Skeletal muscle tissue (tissue), 4 donors: ENCODE measurements around the gene GPR34. TPM values are rescaled to one million over a fixed set of nuclear protein-coding genes. Genes with fewer than 3 reads are reported as not detected.
"Not testable (repeated sequence)": the region's sequence is repeated elsewhere in the genome, so short reads cannot be mapped to it uniquely, and the experiment has no call there.

Experiments used
- H3K27ac ChIP-seq: one replicate; pipeline ENCODE4 v1.7.0; 2013; ENCODE audit warnings: mild to moderate bottlenecking, low read depth, low read length, inconsistent platforms
- H3K27me3 ChIP-seq, 3 donors: one replicate each; pipeline ENCODE4 v1.7.0; 2013; ENCODE audit warnings: low read length in 3 of 3; ENCODE audit not compliant: control insufficient read depth in 3 of 3, insufficient read depth in 3 of 3
- H3K36me3 ChIP-seq, 3 donors: one replicate each; pipeline ENCODE4 v1.7.0; 2013; ENCODE audit warnings: low read length in 3 of 3; ENCODE audit not compliant: control insufficient read depth in 3 of 3, insufficient read depth in 3 of 3
- H3K4me1 ChIP-seq, 3 donors: one replicate each; pipeline ENCODE4 v1.7.0; 2013; ENCODE audit warnings: low read length in 3 of 3, mild to moderate bottlenecking in 3 of 3; ENCODE audit not compliant: control insufficient read depth in 3 of 3, insufficient read depth in 3 of 3
- H3K4me3 ChIP-seq, 3 donors: one replicate each; pipeline ENCODE4 v1.7.0; 2013; ENCODE audit warnings: low read length in 3 of 3
- H3K9ac ChIP-seq, 3 donors: one replicate each; pipeline ENCODE4 v1.7.0; 2013; ENCODE audit warnings: low read length in 3 of 3, mild to moderate bottlenecking in 3 of 3, moderate library complexity in 2 of 3, low read depth in 1 of 3
- H3K9me3 ChIP-seq, 3 donors: one replicate each; pipeline ENCODE4 v1.7.0; 2013; ENCODE audit warnings: low read length in 3 of 3; ENCODE audit not compliant: control insufficient read depth in 3 of 3
- total RNA-seq: library from RNA; depleted of rRNA; stranded (reverse); fragments of >200 nt; gene quantifications from one replicate; pipeline ENCODE4 v1.2.3, GENCODE V29; 2014
- donor health status: Osteomylitis.

The GPR34 gene
- total RNA-seq, 1 donor from 2014 or later = 13.6 TPM

DNA sequence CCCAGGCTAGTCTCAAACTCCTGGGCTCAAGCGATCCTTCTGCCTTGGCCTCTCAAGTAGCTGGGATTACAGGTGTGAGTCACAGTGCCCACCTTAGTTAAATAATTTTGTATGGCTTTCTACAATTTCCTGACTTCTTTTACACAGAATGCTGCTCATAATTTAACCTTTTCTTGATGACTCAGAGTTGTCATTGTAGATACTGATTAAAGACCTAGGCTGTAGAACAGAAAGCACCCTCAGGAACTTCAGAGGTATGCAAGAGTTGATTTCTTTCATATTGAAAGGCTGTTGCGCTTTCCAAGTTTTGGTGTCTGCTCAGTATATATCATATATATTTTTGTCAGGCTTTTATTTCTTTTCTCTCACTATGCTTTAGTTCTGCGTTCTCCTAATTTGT lies 21.1 kb upstream of the GPR34 start:
- no peaks in the 10 kb centered on the region for H3K9me3 ChIP-seq
- H3K36me3 ChIP-seq = no peaks in the 10 kb centered on the region
- no peak overlapping the region for H3K27ac ChIP-seq
- H3K4me1 ChIP-seq = peaks cover 0 to 3% (median 0%) of the 10 kb centered on the region in 3 donors
- H3K9ac ChIP-seq = no peak overlapping the region
- H3K4me3 ChIP-seq = no peak overlapping the region
- peaks cover 0 to 4% (median 0%) of the 10 kb centered on the region in 3 donors for H3K27me3 ChIP-seq

DNA sequence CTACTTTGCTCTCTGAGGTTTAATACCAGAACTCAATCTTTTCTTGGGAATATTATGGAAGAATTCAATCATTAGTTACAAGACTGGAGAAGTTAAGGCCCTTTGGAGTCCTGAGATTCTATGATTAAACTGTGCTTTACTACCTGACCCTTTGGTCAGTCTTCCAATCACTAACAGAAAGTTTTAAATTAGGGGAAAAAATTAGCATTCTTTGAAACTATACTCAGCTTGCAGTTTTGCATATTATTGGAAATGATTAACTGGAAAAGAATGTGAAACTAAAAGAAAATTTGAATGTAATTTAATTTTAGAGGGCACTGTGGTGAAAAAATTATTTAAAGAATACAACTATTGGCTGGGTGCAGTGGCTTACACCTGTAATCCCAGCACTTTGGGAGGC lies 18.7 kb upstream of the GPR34 start:
- Histone ChIP-seq H3K36me3 (no peaks in the 10 kb centered on the region), H3K4me3 (no peak overlapping the region), H3K27me3 (peaks cover 0 to 4% (median 0%) of the 10 kb centered on the region in 3 donors), H3K9me3 (no peaks in the 10 kb centered on the region), H3K4me1 (no peaks in the 10 kb centered on the region), H3K27ac (no peak overlapping the region), H3K9ac (no peak overlapping the region)

DNA sequence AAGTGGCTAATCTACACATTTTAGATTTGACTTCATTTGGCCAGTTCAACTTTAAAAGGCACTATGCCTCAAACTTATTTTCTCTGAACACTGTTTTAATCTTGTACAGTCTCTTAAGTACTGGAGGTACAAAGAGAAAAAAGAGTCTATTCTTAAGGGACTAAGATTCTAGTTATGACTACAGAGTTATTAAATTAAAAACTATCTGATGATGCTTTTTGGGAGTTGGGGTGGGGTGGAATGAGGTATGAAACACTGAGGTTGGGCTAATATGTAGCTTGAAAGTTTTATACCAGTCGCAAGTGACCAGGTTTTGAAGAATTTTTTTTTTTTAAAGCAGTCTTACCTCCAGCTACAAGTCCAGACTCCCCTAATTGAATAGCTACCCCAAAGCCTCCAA lies 17.7 kb upstream of the GPR34 start:
- Histone ChIP-seq H3K27ac (no peak overlapping the region), H3K27me3 (peaks cover 0 to 4% (median 0%) of the 10 kb centered on the region in 3 donors), H3K4me1 (no peaks in the 10 kb centered on the region), H3K4me3 (no peak overlapping the region), H3K9ac (no peak overlapping the region), H3K36me3 (no peaks in the 10 kb centered on the region), H3K9me3 (no peaks in the 10 kb centered on the region)

DNA sequence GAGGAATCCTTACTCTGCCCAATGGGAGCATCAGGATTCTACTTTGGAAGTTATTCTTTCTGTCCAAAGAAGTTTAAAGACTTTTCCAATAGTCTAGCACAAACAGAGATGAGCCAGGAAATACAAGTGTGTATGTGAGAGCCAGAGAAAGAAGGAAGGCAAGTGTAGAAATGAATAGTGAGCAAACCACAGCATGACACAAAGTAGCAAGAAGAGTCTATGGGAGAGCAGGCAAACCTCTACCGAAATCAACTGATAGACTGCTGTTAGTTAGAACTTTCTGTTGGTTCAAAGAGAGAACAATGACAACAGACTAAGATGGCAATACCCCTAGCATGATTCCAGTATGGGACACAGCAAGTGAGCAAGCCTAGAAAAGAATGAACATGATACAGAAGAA lies 16.1 kb upstream of the GPR34 start:
- H3K9ac ChIP-seq = no peak overlapping the region
- peaks cover 0 to 4% (median 0%) of the 10 kb centered on the region in 3 donors for H3K27me3 ChIP-seq
- H3K4me1 ChIP-seq = no peaks in the 10 kb centered on the region
- H3K36me3 ChIP-seq = no peaks in the 10 kb centered on the region
- no peaks in the 10 kb centered on the region for H3K9me3 ChIP-seq
- H3K27ac ChIP-seq = no peak overlapping the region
- H3K4me3 ChIP-seq = no peak overlapping the region

DNA sequence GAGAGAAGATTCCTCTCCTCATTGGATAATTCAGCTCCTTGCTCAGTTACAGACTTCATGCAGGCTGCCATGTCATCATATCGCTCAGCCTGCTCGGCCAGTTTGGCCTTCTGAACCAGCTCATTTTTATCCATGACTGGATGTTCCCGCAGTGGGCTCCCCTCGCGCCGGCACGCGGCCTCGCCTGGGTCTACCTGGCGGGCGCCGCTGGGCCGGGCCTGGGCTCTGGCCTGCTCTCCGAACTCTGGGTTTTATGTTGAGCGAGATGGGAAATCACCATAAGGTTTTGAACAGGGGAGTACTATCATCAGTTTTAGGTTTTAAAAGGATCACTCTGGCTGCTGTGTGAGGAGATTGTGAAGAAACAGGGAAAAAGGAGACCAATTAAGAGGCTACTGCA lies 12.4 kb upstream of the GPR34 start:
- not testable (repeated sequence) for H3K9ac ChIP-seq, H3K36me3 ChIP-seq, H3K27ac ChIP-seq, H3K4me1 ChIP-seq, H3K9me3 ChIP-seq, H3K4me3 ChIP-seq, H3K27me3 ChIP-seq

DNA sequence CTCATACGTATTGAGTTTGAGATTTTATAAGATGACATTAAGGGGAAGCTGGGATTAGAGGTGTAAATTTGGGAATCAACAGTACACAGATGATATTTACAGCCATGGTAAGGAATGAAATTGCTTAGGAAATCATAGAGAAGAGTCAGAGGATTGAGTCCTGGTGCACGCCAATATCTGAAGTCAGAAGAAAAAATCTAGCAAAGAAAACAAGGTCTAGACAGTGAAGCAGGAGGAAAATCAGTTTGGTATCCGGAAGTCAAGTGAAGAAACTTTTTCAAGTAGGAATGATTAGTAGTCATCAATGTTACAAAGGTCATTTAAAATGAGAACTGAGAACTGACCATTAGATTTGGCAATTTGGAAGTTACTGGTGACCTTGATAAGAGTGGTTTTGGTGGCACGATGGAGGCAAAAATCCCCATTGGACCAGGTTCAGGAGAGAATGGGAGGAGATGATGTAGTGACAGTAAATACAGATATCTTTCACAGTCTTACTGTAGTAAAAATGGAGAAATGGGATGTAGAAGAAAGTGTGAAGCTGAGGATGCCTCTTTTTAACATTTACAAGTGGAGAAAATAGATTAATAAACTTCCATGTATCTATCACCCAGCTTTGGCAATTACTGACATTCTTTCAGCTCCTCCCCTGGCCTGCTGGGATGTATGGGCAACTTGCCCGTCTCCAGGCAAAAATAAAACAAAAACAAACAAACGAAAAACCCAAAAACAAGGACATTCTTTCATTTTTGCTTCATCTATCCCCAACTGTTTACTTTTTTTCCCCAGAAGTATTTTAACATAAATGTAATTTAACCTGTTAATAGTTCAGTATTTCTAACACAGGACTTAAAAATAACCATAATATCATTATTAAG lies 11.4 kb upstream of the GPR34 start:
- H3K9me3 ChIP-seq = no peaks in the 10 kb centered on the region
- no peak overlapping the region for H3K27ac ChIP-seq
- H3K36me3 ChIP-seq = no peaks in the 10 kb centered on the region
- H3K9ac ChIP-seq = no peak overlapping the region
- H3K4me1 ChIP-seq = no peaks in the 10 kb centered on the region
- H3K4me3 ChIP-seq = no peak overlapping the region
- no peaks in the 10 kb centered on the region for H3K27me3 ChIP-seq

DNA sequence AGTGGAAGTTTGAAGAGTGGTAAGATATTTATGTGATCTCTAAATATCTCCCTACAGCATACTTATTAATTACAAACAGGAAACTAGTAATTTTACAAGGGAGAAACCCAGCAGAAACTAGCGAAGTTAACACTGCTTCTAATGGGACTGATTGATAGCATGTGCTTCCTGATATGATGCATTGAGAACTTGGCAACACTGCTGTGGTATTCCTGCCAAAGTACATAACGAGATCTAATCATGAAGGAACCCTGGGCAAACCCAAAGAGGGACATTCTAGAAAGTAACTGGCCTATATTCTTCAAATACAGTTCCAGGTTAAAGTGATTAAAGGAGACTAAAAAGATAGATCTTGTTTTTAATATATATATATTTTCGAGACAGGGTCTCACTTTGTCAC lies 4.6 kb upstream of the GPR34 start:
- Histone ChIP-seq H3K4me3 (no peak overlapping the region), H3K4me1 (no peaks in the 10 kb centered on the region), H3K27ac (no peak overlapping the region)

DNA sequence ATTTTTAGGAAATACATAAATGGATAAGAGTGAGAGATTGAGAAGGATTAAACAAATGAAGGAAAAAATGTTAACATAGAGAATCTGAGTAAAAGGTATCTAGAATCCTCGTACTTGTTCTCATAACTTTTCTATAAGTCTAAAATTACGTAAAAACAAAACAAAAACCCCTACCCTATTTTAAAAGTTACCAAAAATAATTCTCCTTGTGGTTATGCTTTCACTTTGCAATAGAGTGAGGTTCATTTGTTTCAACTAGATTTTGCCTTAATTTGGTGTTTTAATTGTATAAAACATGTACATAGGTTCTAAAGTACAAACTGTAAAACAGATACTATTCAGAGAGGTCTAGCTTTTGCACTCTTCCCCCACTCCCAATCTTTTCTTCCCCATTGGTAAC lies 3.8 kb upstream of the GPR34 start:
- no peak overlapping the region for H3K9ac ChIP-seq
- no peak overlapping the region for H3K27ac ChIP-seq
- H3K27me3 ChIP-seq = no peaks in the 10 kb centered on the region
- H3K4me1 ChIP-seq = no peaks in the 10 kb centered on the region
- H3K4me3 ChIP-seq = no peak overlapping the region
- H3K9me3 ChIP-seq = no peaks in the 10 kb centered on the region
- H3K36me3 ChIP-seq = no peaks in the 10 kb centered on the region

More for the DNA sequence above, 4.6 kb upstream of the GPR34 start:
- no peak overlapping the region for H3K9ac ChIP-seq
- H3K27me3 ChIP-seq = no peaks in the 10 kb centered on the region
- no peaks in the 10 kb centered on the region for H3K36me3 ChIP-seq
- H3K9me3 ChIP-seq = no peaks in the 10 kb centered on the region

DNA sequence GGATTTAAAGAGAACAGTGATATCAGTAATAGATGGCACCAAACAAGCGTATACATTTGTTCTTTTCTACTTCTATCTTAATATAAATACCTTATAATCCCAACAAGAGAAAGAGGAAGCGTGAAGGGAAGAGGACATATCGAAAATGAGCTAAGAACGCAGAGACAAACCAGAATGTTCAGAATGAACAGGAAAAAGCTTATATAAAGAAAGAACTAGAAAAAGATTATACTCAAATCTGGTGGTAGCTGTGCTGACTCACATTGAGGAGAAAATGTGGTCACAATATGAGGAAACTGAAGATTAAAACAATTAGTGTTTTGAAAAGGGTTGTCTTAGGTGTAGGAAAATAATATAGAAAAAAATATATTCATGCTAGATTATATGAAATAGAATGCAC lies 2.0 kb upstream of the GPR34 start:
- H3K27me3 ChIP-seq = no peaks in the 10 kb centered on the region
- no peak overlapping the region for H3K9ac ChIP-seq
- no peaks in the 10 kb centered on the region for H3K36me3 ChIP-seq
- no peaks in the 10 kb centered on the region for H3K9me3 ChIP-seq
- no peak overlapping the region for H3K4me3 ChIP-seq
- no peaks in the 10 kb centered on the region for H3K4me1 ChIP-seq
- no peak overlapping the region for H3K27ac ChIP-seq

DNA sequence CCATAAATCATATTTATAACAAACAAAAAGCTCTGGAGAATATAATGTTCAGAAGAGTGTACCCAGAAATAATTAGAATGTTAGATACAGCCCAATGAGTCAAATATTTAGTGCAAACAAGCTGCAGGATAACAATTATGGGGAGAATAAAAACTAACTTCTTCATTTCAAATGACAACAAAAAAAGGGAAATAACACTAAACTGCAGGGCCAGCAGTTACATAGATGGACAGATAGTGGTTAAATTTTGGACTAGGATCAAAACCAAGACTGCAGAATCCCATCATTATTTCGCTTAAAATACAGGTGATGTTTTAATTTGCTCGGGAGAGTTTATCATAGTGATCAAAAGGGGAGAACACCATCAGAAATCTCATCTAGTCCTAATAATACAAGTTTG lies 617 bp upstream of the GPR34 start:
- Histone ChIP-seq H3K4me3 (no peak overlapping the region), H3K9me3 (no peaks in the 10 kb centered on the region), H3K4me1 (no peaks in the 10 kb centered on the region), H3K9ac (no peak overlapping the region), H3K36me3 (no peaks in the 10 kb centered on the region), H3K27ac (no peak overlapping the region), H3K27me3 (no peaks in the 10 kb centered on the region)
